GM18498 (cell line): ENCODE data around the gene ZNF460.

Source experiments
- ATAC-seq: cut with Tn5 transposase; IDR thresholded peaks from one replicate; pipeline ENCODE4 v1.9.1; 2021; ENCODE audit warnings: mild to moderate bottlenecking, moderate library complexity; ENCODE audit not compliant: unreplicated experiment

The ZNF460 gene

GRCh38 chr19:57338877-57339276 is 58.6 kb downstream of the ZNF460 start:
- ATAC-seq, result no peak

DNA sequence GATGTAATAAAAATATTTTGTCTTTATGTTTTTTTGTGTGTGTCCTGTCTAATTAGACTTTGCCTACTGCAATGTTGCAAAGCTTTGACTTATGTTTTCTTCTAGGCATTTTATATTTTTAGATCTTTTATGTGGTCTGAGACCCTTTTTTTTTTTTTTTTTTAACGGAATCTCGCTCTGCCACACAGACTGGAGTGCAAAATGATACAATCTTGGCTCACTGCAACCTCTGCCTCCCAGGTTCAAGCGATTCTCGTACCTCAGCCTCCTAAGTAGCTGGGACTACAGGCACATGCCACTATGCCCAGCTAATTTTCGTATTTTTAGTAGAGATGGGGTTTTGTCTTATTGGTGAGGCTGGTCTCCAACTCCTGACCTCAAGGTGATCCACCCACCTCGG is 62.3 kb downstream of the ZNF460 start:
- ATAC-seq, result no peak
